GM23248 (cell line): Measurements from ENCODE around the gene ATP6AP1. TPM values are rescaled to one million over a fixed set of nuclear protein-coding genes. Genes with fewer than 3 reads are reported as not detected.

Experiments
- DNase-seq: peaks from one replicate; pipeline ENCODE4 v3.0.0-alpha.2; 2015
- H2AFZ ChIP-seq: fragments of 200-600 bp; sonication (generic); 2 replicates; pipeline ENCODE4 v1.6.1; 2016; ENCODE audit warnings: antibody characterized with exemption
- H3F3A ChIP-seq: fragments of 200-600 bp; sonication (generic); 2 replicates; pipeline ENCODE4 v1.6.1; 2016; ENCODE audit warnings: mild to moderate bottlenecking, antibody characterized with exemption, mixed run types; ENCODE audit not compliant: insufficient read depth
- H3K27ac ChIP-seq: fragments of 200-600 bp; sonication (generic); 2 replicates; pipeline ENCODE4 v1.5.1; 2016; ENCODE audit warnings: mild to moderate bottlenecking
- H3K27me3 ChIP-seq: fragments of 200-600 bp; sonication (generic); replicated peaks from 2 replicates; pipeline ENCODE4 v1.6.1; 2016; ENCODE audit warnings: mild to moderate bottlenecking; ENCODE audit not compliant: insufficient read depth
- H3K36me3 ChIP-seq: fragments of 200-600 bp; sonication (generic); 2 replicates; pipeline ENCODE4 v1.6.1; 2016; ENCODE audit warnings: low read depth, mild to moderate bottlenecking
- H3K4me1 ChIP-seq: fragments of 200-600 bp; sonication (generic); 2 replicates; pipeline ENCODE4 v1.6.1; 2016; ENCODE audit warnings: mild to moderate bottlenecking; ENCODE audit not compliant: insufficient read depth
- H3K4me2 ChIP-seq: fragments of 200-600 bp; sonication (generic); one replicate; pipeline ENCODE4 v1.6.1; 2016; ENCODE audit warnings: mild to moderate bottlenecking; ENCODE audit not compliant: unreplicated experiment
- H3K4me3 ChIP-seq: fragments of 200-600 bp; sonication (generic); 2 replicates; pipeline ENCODE4 v1.5.1; 2016; ENCODE audit warnings: mild to moderate bottlenecking
- H3K79me2 ChIP-seq: fragments of 200-600 bp; sonication (generic); 2 replicates; pipeline ENCODE4 v1.6.1; 2016; ENCODE audit warnings: mild to moderate bottlenecking; ENCODE audit not compliant: insufficient read depth
- H3K9ac ChIP-seq: fragments of 200-600 bp; sonication (generic); 2 replicates; pipeline ENCODE4 v1.6.1; 2016; ENCODE audit warnings: mild to moderate bottlenecking
- H3K9me2 ChIP-seq: fragments of 200-600 bp; sonication (generic); 2 replicates; pipeline ENCODE4 v1.6.1; 2016; ENCODE audit warnings: mixed run types, mild to moderate bottlenecking, moderate library complexity; ENCODE audit not compliant: insufficient read depth
- H3K9me3 ChIP-seq: fragments of 200-600 bp; sonication (generic); one replicate; pipeline ENCODE4 v1.6.1; 2017; ENCODE audit warnings: low read depth
- H4K20me1 ChIP-seq: fragments of 200-600 bp; sonication (generic); 2 replicates; pipeline ENCODE4 v1.6.0; 2016; ENCODE audit not compliant: insufficient read depth
- EZH2 ChIP-seq: fragments of 200-600 bp; sonication (generic); IDR thresholded peaks from 2 replicates; pipeline ENCODE4 v1.6.1; 2018; ENCODE audit warnings: antibody characterized with exemption, mild to moderate bottlenecking; ENCODE audit not compliant: insufficient read depth, poor library complexity, severe bottlenecking
- EZH2phosphoT487 ChIP-seq: fragments of 200-600 bp; sonication (generic); IDR thresholded peaks from 2 replicates; pipeline ENCODE4 v1.6.1; 2018; ENCODE audit warnings: antibody characterized with exemption, moderate library complexity, mild to moderate bottlenecking, low read depth; ENCODE audit not compliant: insufficient read depth
- WGBS, 2 experiments: methylation state at CpG; one replicate each; pipeline ENCODE4 v1.1.6; 2015 to 2017; ENCODE audit warnings: low lambda C conversion rate in 2 of 2, low coverage in 1 of 2; ENCODE audit errors: missing lambda C conversion rate in 2 of 2; 5-methylcytosine and 5-hydroxymethylcytosine counted together
- in situ Hi-C: fragments of 300-500 bp; cut with MboI; formaldehyde crosslinking; loops from 2 replicates; pipeline ENCODE4 v1.15.0; 2020
- polyA plus RNA-seq: library from polyadenylated mRNA; unstranded; fragments of >200 nt; fragmentation: Nextera tagmentation; extraction: Ambion mirVana; gene quantifications from 2 replicates; pipeline ENCODE4 v1.2.1, GENCODE V29; 2016
- total RNA-seq: library from RNA; depleted of rRNA; stranded (reverse); fragments of >200 nt; shearing (Covaris generic); gene quantifications from 2 replicates; pipeline ENCODE4 v1.2.3, GENCODE V29; 2014

The ATP6AP1 gene
- total and polyA plus RNA-seq, 2 experiments from 2014 or later, result 73.2 to 156 TPM

DNA sequence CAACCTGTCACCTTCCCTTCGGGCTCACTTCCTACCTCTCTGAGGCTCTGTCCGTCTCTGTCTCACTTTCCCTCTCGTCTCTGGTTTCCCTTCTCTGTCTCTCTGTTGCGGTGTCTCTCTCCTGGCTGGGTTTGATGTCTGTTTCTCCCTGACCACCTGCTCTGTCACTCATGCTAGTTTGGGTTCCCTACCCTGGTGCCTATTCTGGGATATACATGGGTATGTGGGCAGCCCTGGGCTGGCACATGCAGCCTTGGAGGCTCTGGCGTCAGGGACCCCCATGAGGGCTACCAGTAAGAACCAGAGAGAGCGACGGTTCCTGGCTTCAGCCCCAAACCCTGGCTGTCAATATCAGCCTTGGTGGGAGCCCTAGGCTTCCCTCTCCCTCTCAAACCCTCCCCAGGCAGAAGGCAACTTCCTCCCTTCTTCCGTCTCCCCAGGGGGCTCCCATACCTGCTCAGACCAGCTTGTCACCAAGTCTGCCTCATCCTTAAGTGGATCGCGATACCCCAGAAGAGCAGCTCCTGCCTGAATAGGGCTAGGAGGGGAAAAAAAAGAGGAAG is 19.7 kb upstream of the ATP6AP1 start:
- Histone ChIP-seq H3K4me2 (peak overlapping the region; percentile 84), H2AFZ (peak overlapping the region; percentile 70), H3F3A (no peaks in the 10 kb centered on the region), H3K27me3 (no peaks in the 10 kb centered on the region), H3K27ac (peak overlapping the region; percentile 82), H3K79me2 (peaks cover 31% of the 10 kb centered on the region), H4K20me1 (no peaks in the 10 kb centered on the region), H3K36me3 (no peaks in the 10 kb centered on the region), H3K9ac (peak overlapping the region; percentile 93), H3K9me3 (no peaks in the 10 kb centered on the region), H3K4me3 (peak overlapping the region; percentile 84), H3K4me1 (peaks cover 6% of the 10 kb centered on the region; the same call in 1 of the 2 replicates), H3K9me2 (no peaks in the 10 kb centered on the region)
- in situ Hi-C loops, result no loop called here
- TF ChIP-seq EZH2phosphoT487 (no peak), EZH2 (no peak)
- DNase-seq, result no peak
- WGBS, 2 experiments, result 19 to 28% methylated on average over 8 to 10 of the region's 10 CpGs

- peak within 1 kb of the TSS; percentile 82 for H3K27ac ChIP-seq
- no peaks in the 10 kb centered on the region for H3K36me3 ChIP-seq
- H3F3A ChIP-seq, result no peaks in the 10 kb centered on the region
- peaks cover 31% of the 10 kb centered on the region for H3K79me2 ChIP-seq
- H3K9me2 ChIP-seq, result no peaks in the 10 kb centered on the region
- H3K4me2 ChIP-seq, result peak within 1 kb of the TSS; percentile 84
- in situ Hi-C loops, result no loop called here
- 12 to 44% methylated on average over 7 to 10 of the region's 26 CpGs for WGBS, 2 experiments
- H2AFZ ChIP-seq, result peak within 1 kb of the TSS; percentile 70
- H3K4me3 ChIP-seq, result peak within 1 kb of the TSS; percentile 84
- no peaks in the 10 kb centered on the region for H3K27me3 ChIP-seq
- H3K4me1 ChIP-seq, result peaks cover 6% of the 10 kb centered on the region; the same call in 1 of the 2 replicates
- TF ChIP-seq EZH2phosphoT487 (no peak), EZH2 (no peak)
- H3K9me3 ChIP-seq, result no peaks in the 10 kb centered on the region
- no peaks in the 10 kb centered on the region for H4K20me1 ChIP-seq
- peak within 1 kb of the TSS; percentile 93 for H3K9ac ChIP-seq
- peak; percentile 91 for DNase-seq
Observed at GRCh38 chrX:154409222-154409871, 19.1 kb upstream of the ATP6AP1 start, which contains the start of gene DNASE1L1. DNASE1L1 (minus strand) TSS chrX:154409254; CDS start chrX:154405568, 3,686 bp downstream.

- Histone ChIP-seq H3K9me3 (no peaks in the 10 kb centered on the region), H4K20me1 (no peaks in the 10 kb centered on the region), H3K4me3 (peak overlapping the region; percentile 79), H3K4me1 (peaks cover 6% of the 10 kb centered on the region; the same call in 1 of the 2 replicates), H3K4me2 (peak overlapping the region; percentile 73), H3K9ac (peak overlapping the region; percentile 80), H3K79me2 (peaks cover 31% of the 10 kb centered on the region), H3K36me3 (no peaks in the 10 kb centered on the region), H3K27me3 (no peaks in the 10 kb centered on the region), H3F3A (no peaks in the 10 kb centered on the region), H3K9me2 (no peaks in the 10 kb centered on the region), H2AFZ (peak overlapping the region; percentile 76), H3K27ac (peak overlapping the region; percentile 76)
- peak; percentile 71 for DNase-seq
- TF ChIP-seq EZH2 (no peak), EZH2phosphoT487 (no peak)
- 0 to 3% methylated on average over 6 to 12 of the region's 29 CpGs for WGBS, 2 experiments
- in situ Hi-C loops, result no loop called here
Observed at GRCh38 chrX:154411981-154412340, 16.5 kb upstream of the ATP6AP1 start.

GRCh38 chrX:154412468-154412867 is 16.0 kb upstream of the ATP6AP1 start:
- Histone ChIP-seq H3K27me3 (no peaks in the 10 kb centered on the region), H2AFZ (peak overlapping the region; percentile 76), H3K27ac (peak overlapping the region; percentile 76), H3K79me2 (peaks cover 28% of the 10 kb centered on the region), H3K9me2 (no peaks in the 10 kb centered on the region), H4K20me1 (no peaks in the 10 kb centered on the region), H3K4me2 (peak overlapping the region; percentile 73), H3K9me3 (no peaks in the 10 kb centered on the region), H3K9ac (peak overlapping the region; percentile 80), H3K36me3 (no peaks in the 10 kb centered on the region), H3F3A (no peaks in the 10 kb centered on the region), H3K4me3 (peak overlapping the region; percentile 79), H3K4me1 (peaks cover 6% of the 10 kb centered on the region; the same call in 1 of the 2 replicates)
- in situ Hi-C loops, result no loop called here
- 39 to 43% methylated on average over 4 of the region's 4 CpGs for WGBS, 2 experiments
- DNase-seq, result peak; percentile 19
- TF ChIP-seq EZH2 (no peak), EZH2phosphoT487 (no peak)
